ENCODE measurements around the gene C17orf75. TPM values are rescaled to one million over a fixed set of nuclear protein-coding genes. Genes with fewer than 3 reads are reported as not detected.

The C17orf75 gene
- total and polyA plus RNA-seq, 2 experiments from 2014 or later, result 35.9 to 43.3 TPM

GRCh38 chr17:32315171-32315570 lies 26.8 kb downstream of the C17orf75 start:
- Histone ChIP-seq H3F3A (replicated peaks; ENCODE audit: low read depth) (no peaks in the 10 kb centered on the region), H3K4me3 (no peak overlapping the region), H3K27me3 (ENCODE audit: insufficient read depth) (no peaks in the 10 kb centered on the region), H2AFZ (no peak overlapping the region), H3K4me1 (ENCODE audit: insufficient read depth) (peaks cover 10% of the 10 kb centered on the region), H3K79me2 (replicated peaks; ENCODE audit: insufficient read depth) (no peaks in the 10 kb centered on the region), H3K9me2 (ENCODE audit: insufficient read depth) (no peaks in the 10 kb centered on the region), H3K36me3 (ENCODE audit: insufficient read depth) (no peaks in the 10 kb centered on the region), H3K4me2 (no peak overlapping the region), H4K20me1 (replicated peaks; ENCODE audit: insufficient read depth) (no peaks in the 10 kb centered on the region), H3K27ac (ENCODE audit: low read depth) (no peak overlapping the region)
- DNase-seq (ENCODE audit: low spot score) (no peak), ATAC-seq (no peak)
- H3K27ac Mint-ChIP-seq, result no peak overlapping the region
- no peaks in the 10 kb centered on the region for H3K9me3 Mint-ChIP-seq
- H3K4me3 Mint-ChIP-seq, result no peak overlapping the region
- H3K36me3 Mint-ChIP-seq (ENCODE audit: low read depth), result no peaks in the 10 kb centered on the region
- H3K4me1 Mint-ChIP-seq, result peaks cover 23% of the 10 kb centered on the region
- H3K27me3 Mint-ChIP-seq (ENCODE audit: insufficient read depth, low read depth, poor library complexity), result peaks cover 12% of the 10 kb centered on the region
- TF ChIP-seq STAT1 (IDR thresholded peaks at IDR 0.05; ENCODE audit: unreplicated experiment), result no peak

DNA sequence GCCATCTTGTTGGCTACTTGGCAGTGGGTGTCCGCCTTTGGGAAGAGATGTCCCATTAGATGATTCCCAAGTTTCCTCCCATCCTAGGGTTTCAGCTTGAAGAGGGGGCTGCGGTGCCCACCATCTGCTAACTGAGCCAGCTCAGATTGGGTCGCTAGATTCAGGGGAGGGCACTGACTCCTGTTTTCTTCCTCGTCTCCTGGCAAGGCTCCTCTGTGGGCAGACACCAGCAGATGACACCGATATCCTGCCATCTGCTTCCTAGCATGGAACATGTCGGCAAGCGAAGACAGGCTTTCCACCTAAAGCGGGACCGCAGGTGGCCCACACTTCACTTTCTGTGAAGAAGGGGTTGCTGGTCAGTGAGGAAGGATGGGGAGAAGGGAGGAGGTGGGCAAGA lies 27.3 kb downstream of the C17orf75 start:
- H3K27ac ChIP-seq (ENCODE audit: low read depth), result no peak overlapping the region
- H2AFZ ChIP-seq, result no peak overlapping the region
- DNase-seq (ENCODE audit: low spot score) (no peak), ATAC-seq (no peak)
- peaks cover 10% of the 10 kb centered on the region for H3K4me1 ChIP-seq (ENCODE audit: insufficient read depth)
- H3K36me3 ChIP-seq (ENCODE audit: insufficient read depth), result no peaks in the 10 kb centered on the region
- TF ChIP-seq STAT1 (IDR thresholded peaks at IDR 0.05; ENCODE audit: unreplicated experiment), result no peak
- H3K4me3 ChIP-seq, result no peak overlapping the region
- H3K27ac Mint-ChIP-seq, result no peak overlapping the region
- H3K4me3 Mint-ChIP-seq, result no peak overlapping the region
- no peaks in the 10 kb centered on the region for H4K20me1 ChIP-seq (replicated peaks; ENCODE audit: insufficient read depth)
- no peaks in the 10 kb centered on the region for H3K27me3 ChIP-seq (ENCODE audit: insufficient read depth)
- H3K9me3 Mint-ChIP-seq, result no peaks in the 10 kb centered on the region
- no peaks in the 10 kb centered on the region for H3K79me2 ChIP-seq (replicated peaks; ENCODE audit: insufficient read depth)
- peaks cover 12% of the 10 kb centered on the region for H3K27me3 Mint-ChIP-seq (ENCODE audit: insufficient read depth, low read depth, poor library complexity)
- H3K4me2 ChIP-seq, result no peak overlapping the region
- H3K36me3 Mint-ChIP-seq (ENCODE audit: low read depth), result no peaks in the 10 kb centered on the region
- H3F3A ChIP-seq (replicated peaks; ENCODE audit: low read depth), result no peaks in the 10 kb centered on the region
- H3K4me1 Mint-ChIP-seq, result peaks cover 23% of the 10 kb centered on the region
- H3K9me2 ChIP-seq (ENCODE audit: insufficient read depth), result no peaks in the 10 kb centered on the region

GRCh38 chr17:32311028-32311536 lies 30.9 kb downstream of the C17orf75 start:
- DNase-seq (ENCODE audit: low spot score) (peak; percentile 69), ATAC-seq (peak; percentile 71)
- no peaks in the 10 kb centered on the region for H3K36me3 ChIP-seq (ENCODE audit: insufficient read depth)
- Mint-ChIP-seq H3K9me3 (no peaks in the 10 kb centered on the region), H3K27ac (no peak overlapping the region), H3K4me1 (peaks cover 37% of the 10 kb centered on the region), H3K36me3 (ENCODE audit: low read depth) (peaks cover 3% of the 10 kb centered on the region; the same call in 1 of the 3 replicates), H3K4me3 (peak overlapping the region; percentile 23), H3K27me3 (ENCODE audit: insufficient read depth, low read depth, poor library complexity) (peaks cover 15% of the 10 kb centered on the region)
- H3K9me2 ChIP-seq (ENCODE audit: insufficient read depth), result no peaks in the 10 kb centered on the region
- peak overlapping the region; percentile 43 for H2AFZ ChIP-seq
- H3F3A ChIP-seq (replicated peaks; ENCODE audit: low read depth), result no peaks in the 10 kb centered on the region
- H3K27ac ChIP-seq (ENCODE audit: low read depth), result 0 out of 2 replicates have a peak overlapping the region, but pooled peaks have one; percentile 13
- H4K20me1 ChIP-seq (replicated peaks; ENCODE audit: insufficient read depth), result no peaks in the 10 kb centered on the region
- peak overlapping the region; percentile 60 for H3K4me2 ChIP-seq
- no peaks in the 10 kb centered on the region for H3K27me3 ChIP-seq (ENCODE audit: insufficient read depth)
- H3K79me2 ChIP-seq (replicated peaks; ENCODE audit: insufficient read depth), result no peaks in the 10 kb centered on the region
- H3K4me3 ChIP-seq, result peak overlapping the region; percentile 26; the same call in 1 of the 2 replicates
- peaks cover 29% of the 10 kb centered on the region for H3K4me1 ChIP-seq (ENCODE audit: insufficient read depth)
- TF ChIP-seq REST (IDR thresholded peaks at IDR 0.05; ENCODE audit: unreplicated experiment) (no peak), ZNF114 (CRISPR knock-in tag; IDR thresholded peaks at IDR 0.05) (no peak), POLR2AphosphoS5 (IDR thresholded peaks at IDR 0.05; ENCODE audit: low read depth) (no peak), EZH2 (IDR thresholded peaks at IDR 0.05; ENCODE audit: low read depth, unreplicated experiment) (no peak)
- TF ChIP-seq, protein P1, sequence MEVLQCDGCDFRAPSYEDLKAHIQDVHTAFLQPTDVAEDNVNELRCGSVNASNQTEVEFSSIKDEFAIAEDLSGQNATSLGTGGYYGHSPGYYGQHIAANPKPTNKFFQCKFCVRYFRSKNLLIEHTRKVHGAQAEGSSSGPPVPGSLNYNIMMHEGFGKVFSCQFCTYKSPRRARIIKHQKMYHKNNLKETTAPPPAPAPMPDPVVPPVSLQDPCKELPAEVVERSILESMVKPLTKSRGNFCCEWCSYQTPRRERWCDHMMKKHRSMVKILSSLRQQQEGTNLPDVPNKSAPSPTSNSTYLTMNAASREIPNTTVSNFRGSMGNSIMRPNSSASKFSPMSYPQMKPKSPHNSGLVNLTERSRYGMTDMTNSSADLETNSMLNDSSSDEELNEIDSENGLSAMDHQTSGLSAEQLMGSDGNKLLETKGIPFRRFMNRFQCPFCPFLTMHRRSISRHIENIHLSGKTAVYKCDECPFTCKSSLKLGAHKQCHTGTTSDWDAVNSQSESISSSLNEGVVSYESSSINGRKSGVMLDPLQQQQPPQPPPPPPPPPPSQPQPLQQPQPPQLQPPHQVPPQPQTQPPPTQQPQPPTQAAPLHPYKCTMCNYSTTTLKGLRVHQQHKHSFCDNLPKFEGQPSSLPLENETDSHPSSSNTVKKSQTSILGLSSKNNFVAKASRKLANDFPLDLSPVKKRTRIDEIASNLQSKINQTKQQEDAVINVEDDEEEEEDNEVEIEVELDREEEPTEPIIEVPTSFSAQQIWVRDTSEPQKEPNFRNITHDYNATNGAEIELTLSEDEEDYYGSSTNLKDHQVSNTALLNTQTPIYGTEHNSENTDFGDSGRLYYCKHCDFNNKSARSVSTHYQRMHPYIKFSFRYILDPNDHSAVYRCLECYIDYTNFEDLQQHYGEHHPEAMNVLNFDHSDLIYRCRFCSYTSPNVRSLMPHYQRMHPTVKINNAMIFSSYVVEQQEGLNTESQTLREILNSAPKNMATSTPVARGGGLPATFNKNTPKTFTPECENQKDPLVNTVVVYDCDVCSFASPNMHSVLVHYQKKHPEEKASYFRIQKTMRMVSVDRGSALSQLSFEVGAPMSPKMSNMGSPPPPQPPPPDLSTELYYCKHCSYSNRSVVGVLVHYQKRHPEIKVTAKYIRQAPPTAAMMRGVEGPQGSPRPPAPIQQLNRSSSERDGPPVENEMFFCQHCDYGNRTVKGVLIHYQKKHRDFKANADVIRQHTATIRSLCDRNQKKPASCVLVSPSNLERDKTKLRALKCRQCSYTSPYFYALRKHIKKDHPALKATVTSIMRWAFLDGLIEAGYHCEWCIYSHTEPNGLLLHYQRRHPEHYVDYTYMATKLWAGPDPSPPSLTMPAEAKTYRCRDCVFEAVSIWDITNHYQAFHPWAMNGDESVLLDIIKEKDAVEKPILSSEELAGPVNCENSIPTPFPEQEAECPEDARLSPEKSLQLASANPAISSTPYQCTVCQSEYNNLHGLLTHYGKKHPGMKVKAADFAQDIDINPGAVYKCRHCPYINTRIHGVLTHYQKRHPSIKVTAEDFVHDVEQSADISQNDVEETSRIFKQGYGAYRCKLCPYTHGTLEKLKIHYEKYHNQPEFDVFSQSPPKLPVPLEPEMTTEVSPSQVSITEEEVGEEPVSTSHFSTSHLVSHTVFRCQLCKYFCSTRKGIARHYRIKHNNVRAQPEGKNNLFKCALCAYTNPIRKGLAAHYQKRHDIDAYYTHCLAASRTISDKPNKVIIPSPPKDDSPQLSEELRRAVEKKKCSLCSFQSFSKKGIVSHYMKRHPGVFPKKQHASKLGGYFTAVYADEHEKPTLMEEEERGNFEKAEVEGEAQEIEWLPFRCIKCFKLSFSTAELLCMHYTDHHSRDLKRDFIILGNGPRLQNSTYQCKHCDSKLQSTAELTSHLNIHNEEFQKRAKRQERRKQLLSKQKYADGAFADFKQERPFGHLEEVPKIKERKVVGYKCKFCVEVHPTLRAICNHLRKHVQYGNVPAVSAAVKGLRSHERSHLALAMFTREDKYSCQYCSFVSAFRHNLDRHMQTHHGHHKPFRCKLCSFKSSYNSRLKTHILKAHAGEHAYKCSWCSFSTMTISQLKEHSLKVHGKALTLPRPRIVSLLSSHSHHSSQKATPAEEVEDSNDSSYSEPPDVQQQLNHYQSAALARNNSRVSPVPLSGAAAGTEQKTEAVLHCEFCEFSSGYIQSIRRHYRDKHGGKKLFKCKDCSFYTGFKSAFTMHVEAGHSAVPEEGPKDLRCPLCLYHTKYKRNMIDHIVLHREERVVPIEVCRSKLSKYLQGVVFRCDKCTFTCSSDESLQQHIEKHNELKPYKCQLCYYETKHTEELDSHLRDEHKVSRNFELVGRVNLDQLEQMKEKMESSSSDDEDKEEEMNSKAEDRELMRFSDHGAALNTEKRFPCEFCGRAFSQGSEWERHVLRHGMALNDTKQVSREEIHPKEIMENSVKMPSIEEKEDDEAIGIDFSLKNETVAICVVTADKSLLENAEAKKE (CRISPR knock-in tag; IDR thresholded peaks at IDR 0.05), result no peak
